Astrocyte (in vitro differentiated cells and primary cell): ENCODE data around the gene FCRLA.

Experiments
- EZH2 ChIP-seq: IDR thresholded peaks from 2 replicates; pipeline ENCODE4 v1.6.1; 2012; ENCODE audit warnings: mild to moderate bottlenecking, low read length, inconsistent platforms; ENCODE audit not compliant: insufficient read depth
- TF ChIP-seq, protein P1 (sequence below): IDR thresholded peaks from 2 replicates; pipeline ENCODE4 v1.5.1; 2011; ENCODE audit warnings: low read depth, mild to moderate bottlenecking, inconsistent platforms, low read length, moderate library complexity; ENCODE audit not compliant: insufficient read depth

DNA sequence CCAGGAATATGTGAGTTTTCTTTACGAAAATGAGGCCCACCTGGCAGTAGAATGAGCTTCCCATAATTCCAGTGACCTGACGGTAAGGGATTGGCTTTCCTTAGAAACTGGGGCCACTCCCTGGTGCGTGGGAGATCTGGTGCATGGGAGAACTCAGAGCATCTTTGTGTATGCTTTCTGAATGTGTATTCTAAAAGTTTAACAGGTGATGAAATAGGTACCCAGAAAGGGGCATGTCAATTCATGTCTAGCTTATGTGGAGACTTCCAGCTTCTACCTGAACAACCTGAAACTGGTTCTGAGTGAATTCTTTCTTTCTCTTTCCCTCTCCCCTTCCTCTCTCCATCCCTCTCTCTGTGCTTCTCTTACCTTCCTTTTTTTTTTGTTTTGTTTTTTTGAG lies 15.2 kb upstream of the FCRLA start:
- no peak for TF ChIP-seq EZH2
- TF ChIP-seq, protein P1, sequence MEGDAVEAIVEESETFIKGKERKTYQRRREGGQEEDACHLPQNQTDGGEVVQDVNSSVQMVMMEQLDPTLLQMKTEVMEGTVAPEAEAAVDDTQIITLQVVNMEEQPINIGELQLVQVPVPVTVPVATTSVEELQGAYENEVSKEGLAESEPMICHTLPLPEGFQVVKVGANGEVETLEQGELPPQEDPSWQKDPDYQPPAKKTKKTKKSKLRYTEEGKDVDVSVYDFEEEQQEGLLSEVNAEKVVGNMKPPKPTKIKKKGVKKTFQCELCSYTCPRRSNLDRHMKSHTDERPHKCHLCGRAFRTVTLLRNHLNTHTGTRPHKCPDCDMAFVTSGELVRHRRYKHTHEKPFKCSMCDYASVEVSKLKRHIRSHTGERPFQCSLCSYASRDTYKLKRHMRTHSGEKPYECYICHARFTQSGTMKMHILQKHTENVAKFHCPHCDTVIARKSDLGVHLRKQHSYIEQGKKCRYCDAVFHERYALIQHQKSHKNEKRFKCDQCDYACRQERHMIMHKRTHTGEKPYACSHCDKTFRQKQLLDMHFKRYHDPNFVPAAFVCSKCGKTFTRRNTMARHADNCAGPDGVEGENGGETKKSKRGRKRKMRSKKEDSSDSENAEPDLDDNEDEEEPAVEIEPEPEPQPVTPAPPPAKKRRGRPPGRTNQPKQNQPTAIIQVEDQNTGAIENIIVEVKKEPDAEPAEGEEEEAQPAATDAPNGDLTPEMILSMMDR, result no peak
